NCI-H1694 treated with DMSO at 0.1 percent for 48 hours (cell line): ENCODE results near the gene FBLN2.

Source experiments
- DNase-seq: peaks from one replicate; lab custom pipeline; 2025; lab: John Stamatoyannopoulos, UW

FBLN2 gene

DNA sequence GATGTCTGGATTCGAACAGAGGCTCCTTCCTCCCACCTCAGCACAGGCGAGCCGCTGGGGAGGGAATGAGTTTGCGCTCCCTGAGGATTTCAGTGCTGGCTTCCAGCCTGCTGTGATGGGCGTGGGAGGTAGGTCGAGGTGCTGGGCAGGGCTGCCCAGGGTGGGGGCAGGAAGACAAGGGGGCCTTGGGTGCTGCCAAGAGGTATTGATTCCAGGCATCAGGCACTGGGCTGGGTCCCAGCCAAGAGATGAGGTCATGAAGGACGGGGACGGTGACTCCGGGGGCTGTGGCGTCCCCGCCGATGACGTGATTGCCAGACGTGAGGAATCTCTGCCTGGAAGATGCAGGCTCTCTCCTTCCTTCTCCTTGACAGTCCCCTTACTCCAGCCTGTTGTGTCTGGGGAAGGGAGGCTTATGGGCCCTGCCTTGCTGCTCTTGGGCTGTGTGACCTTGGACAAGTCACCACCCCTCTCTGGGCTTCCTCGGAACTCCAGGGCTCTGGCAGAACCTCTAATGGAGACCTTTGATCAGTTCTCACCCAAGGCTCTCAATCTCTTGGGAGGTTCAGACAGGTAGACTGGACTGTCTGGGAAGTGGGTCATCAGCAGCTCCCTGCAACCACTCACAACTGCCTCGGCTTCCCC, 116.8 kb downstream of the FBLN2 start:
- no peak for DNase-seq

- DNase-seq, result no peak
These were observed 117.3 kb downstream of the FBLN2 start for GRCh38 chr3:13666227-13666619.

GRCh38 chr3:13666781-13667709, 118.1 kb downstream of the FBLN2 start:
- no peak for DNase-seq

DNA sequence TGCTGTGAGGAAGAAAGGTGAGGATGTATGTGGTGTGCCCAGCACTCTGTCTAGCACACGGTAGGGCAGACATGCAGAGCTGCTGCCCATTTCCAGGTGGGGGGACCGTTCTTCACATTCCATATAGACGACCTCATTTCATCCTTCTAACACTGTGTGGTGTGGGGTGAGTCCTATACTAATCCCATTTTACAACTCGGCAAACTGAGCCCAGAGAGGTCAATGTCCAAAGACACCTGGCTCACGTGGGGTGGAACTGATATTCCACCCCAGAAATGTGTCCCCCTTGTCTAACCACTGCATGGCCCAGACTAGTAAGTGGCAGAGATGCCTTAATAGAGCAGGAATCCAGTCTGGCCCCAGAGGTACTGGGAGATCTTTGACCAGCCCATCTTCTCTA, 119.2 kb downstream of the FBLN2 start:
- no peak for DNase-seq

- DNase-seq, result no peak
These were observed 120.5 kb downstream of the FBLN2 start for GRCh38 chr3:13669457-13669856.

DNA sequence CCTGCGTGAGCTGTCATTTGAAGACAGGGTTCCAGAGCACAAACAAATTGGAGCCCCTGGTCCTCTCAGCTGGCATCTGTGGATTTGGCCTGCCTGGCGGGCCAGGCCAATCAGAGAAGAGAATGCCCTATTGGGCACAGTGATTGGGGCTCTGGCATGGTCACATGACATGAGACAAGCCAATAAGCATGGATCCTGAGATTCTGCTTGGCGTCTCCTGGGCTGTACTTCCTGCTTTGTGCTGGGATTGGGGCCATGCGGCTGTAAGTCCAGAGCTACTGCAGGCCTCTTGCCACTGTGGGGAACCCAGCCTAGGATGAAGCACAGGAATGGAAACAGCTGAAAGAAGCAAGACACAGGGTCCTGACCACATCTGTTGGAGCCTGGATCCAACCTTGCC, 121.4 kb downstream of the FBLN2 start:
- DNase-seq, result no peak

- no peak for DNase-seq
These were observed 122.7 kb downstream of the FBLN2 start for GRCh38 chr3:13671482-13672233.

GRCh38 chr3:13673207-13673606, 124.3 kb downstream of the FBLN2 start:
- no peak for DNase-seq

DNA sequence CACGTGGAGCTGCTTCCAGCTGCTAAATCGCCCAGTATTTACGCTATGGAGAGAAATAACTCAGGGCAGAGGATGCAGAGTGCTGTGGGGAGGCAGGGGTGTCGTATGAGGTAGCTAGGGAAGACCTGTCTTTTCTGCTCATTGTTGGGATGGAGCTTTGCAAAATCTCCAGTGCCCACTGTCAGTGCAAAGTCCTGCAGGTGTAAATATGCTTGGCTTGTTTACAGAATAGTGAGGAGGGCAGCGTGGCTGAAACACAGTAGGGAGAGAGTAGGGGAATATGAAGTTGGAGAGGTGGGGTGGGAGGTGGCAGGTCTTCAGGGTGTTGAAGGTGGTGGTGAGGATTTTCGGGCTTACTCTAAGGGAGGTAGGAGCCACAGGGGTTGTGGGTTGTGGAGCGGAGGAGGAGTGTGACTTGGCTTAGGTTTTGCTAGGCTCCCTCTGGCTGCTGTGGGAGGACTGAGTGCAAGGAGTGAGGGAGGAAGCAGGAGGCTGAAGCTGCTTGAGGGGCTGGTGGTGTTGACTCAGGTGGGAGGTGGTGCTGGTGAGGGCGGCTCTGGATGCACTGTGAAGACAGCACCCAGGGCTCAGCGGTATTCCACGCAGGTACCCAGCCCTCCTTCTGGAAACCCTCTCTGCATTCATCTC, 125.7 kb downstream of the FBLN2 start:
- no peak for DNase-seq

- no peak for DNase-seq
These were observed 127.6 kb downstream of the FBLN2 start for GRCh38 chr3:13676356-13677017.

DNA sequence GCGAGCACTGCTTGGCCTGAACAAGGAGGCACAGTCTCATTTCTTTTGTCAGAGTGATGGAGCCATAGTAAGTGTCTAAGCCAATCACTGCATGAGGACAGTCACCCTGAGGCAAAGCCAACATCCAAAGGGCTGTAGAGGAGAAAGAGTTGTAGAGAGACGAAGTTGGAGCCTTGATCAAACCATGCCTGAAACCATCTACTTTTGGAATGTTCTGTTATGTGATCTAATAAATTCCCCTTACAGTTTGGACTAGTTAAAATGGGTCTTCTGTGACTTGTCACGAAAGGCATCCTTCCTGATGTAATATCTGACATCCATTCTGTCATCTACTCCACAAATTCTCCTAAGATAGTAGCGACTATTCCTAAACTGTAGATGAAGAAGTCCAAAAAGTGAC, 128.3 kb downstream of the FBLN2 start:
- no peak for DNase-seq

- no peak for DNase-seq
These were observed 133.0 kb downstream of the FBLN2 start for GRCh38 chr3:13681931-13682330.

DNA sequence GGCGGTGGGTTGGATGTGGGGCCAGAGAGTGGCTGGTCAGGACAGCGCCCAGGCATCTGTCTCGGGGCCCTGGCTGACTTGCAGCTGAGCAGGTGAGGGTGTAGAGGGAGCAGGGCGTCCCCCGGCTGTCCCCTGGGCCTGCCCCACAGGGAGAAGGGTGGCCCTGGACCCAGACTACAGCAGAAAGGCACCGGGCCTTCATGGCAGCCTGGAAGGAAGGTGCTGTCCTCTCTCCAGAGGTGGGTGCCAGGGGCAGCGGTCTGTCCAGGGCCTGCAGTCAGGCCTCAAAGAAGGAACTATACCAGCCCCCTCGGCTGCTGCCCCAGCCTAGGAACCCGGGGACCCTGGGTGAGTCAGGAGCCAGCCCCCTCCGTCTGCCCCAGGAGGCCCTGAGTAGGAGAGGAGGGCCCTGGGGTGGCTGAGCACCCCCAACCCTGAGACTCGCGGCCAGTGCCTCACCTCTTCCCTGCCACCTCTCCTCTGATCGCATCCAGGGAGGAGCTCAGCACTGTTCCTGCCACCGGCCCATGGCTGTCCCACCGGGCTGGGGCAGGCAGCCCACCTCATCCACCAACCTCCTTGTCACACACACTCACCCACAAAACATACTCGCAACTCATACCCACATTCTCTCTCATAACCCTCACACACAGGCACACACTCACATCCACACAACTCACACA, 133.5 kb downstream of the FBLN2 start:
- DNase-seq, result no peak

- no peak for DNase-seq
These were observed 134.4 kb downstream of the FBLN2 start for GRCh38 chr3:13683288-13683687.

DNA sequence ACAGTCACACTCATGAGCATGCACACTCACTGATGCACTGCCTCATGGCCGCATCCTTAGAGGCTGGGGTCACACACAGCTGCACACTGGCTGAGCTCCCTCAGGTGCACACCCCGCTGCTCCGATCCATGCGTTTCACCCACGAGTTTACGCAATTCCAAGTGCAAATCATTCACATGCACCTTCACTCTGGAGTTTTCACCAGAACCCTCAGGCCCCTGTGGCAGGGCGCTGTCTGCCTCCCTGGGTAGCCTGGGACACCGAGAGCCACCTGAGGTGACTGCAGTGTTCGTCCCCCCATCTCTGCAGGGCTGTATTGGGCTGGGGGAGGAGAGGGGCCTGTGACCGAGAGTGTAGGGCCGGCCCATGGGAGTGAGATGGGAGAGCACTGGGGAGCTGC, 134.8 kb downstream of the FBLN2 start:
- no peak for DNase-seq

- DNase-seq, result no peak
These were observed 135.4 kb downstream of the FBLN2 start for GRCh38 chr3:13684350-13684749.

DNA sequence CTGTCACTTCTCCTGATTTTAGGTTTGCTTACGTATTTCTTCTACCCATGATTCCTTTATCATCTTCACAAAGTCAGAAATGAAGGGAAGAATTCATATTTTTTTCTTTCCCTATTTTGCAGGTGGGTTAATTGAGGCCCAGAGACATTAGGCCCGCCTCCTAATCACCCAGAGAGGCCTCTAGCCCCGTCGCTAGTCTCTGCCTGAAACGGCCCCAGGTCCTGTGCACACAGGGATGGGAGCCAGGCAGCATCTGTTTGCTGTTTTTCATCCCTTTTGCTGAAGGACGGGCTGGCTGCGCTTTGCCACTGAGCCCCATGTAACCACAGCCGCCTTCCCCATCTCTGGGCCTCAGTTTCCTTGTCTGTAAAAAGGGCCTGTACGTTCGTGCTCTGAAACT, 135.9 kb downstream of the FBLN2 start:
- no peak for DNase-seq

DNA sequence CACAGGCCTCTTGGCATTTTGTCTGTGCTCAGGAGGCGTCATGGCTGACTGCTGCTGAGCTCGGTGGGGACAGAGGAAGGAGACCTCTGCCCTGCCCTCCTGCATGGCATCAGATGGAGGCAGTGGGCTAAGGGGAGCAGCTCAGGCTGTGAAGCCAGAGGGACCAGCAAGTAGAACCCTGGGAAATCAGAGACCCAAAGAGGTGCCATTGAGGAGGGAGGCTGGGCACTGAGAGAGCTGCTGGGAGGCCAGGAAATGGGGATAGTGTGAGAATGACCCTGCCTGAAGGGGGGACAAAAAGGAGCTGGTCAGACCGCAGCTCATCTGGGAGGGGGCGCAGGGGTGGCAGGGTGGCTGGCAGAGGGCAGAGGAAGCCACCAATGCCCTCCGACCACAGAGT, 136.8 kb downstream of the FBLN2 start:
- no peak for DNase-seq

GRCh38 chr3:13686367-13687160, 137.6 kb downstream of the FBLN2 start:
- no peak for DNase-seq

DNA sequence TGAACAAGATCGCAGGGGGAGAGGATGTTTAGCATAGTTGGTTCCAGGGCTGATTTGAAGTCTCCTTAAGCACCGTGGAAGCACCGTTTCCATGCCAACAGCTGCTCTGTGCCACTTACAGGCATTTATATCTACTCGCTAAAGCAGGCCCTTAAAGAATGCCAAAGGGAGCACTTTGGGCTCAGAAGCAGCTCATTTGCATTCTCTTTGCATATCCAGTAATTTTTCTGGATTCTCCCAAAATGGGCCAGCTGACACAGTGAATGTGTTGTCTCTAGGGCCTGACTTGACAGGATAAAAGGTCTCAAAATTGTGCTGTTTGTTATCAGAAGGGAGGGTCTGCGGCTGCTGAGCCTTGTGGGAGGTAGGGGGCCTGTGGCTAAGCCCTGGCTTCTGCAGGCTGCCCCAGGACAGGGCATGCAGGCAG, 138.6 kb downstream of the FBLN2 start:
- DNase-seq, result no peak
